Measurements from ENCODE around the gene TFR2.
A peak's percentile ranks its signal among the peaks of the same experiment; 100 is the strongest.

- TF ChIP-seq POLR2AphosphoS5 (IDR thresholded peaks at IDR 0.05; ENCODE audit: low read depth, low read length) (no peak), REST (IDR thresholded peaks at IDR 0.05; ENCODE audit: insufficient read depth in 1 of 2, low read depth in 2 of 2, low read length in 2 of 2) (peak; percentile 94 to 98), TAF1 (IDR thresholded peaks at IDR 0.05; ENCODE audit: borderline replicate concordance, insufficient read depth, low read length) (no peak), SIN3A (IDR thresholded peaks at IDR 0.05; ENCODE audit: borderline replicate concordance, insufficient read depth, low read length) (no peak)
These were observed 14.7 kb upstream of the TFR2 start, which contains the start of gene ACTL6B for GRCh38 chr7:100655908-100656674.

All from PFSK-1 (cell line).